ENCODE results near the gene NEXN. TPM values are rescaled to one million over a fixed set of nuclear protein-coding genes. Genes with fewer than 3 reads are reported as not detected.

The NEXN gene
- total RNA-seq, 1 donor from 2014 or later: 37.5 TPM

- Histone ChIP-seq H3K36me3 (ENCODE audit: insufficient read depth, low read length) (peaks cover 43% of the 10 kb centered on the region), H4K20me1 (ENCODE audit: insufficient read depth, low read length) (peaks cover 4% of the 10 kb centered on the region), H3K4me3 (ENCODE audit: insufficient read depth, low read depth, low read length) (no peak overlapping the region), H3K4me2 (ENCODE audit: low read length) (no peak overlapping the region), H3K79me2 (ENCODE audit: insufficient read depth, low read length) (peaks cover 3% of the 10 kb centered on the region), H3K27ac (ENCODE audit: low read depth, low read length) (no peak overlapping the region), H3K4me1 (ENCODE audit: insufficient read depth, low read length) (no peaks in the 10 kb centered on the region), H3K9ac (ENCODE audit: low read length) (no peak overlapping the region), H3K9me3 (ENCODE audit: insufficient read depth, low read depth, low read length) (no peaks in the 10 kb centered on the region), H2AFZ (ENCODE audit: low read depth, low read length) (no peak overlapping the region), H3K27me3 (ENCODE audit: insufficient read depth, low read length) (no peaks in the 10 kb centered on the region)
- no peak for FAIRE-seq
- Mint-ChIP-seq H3K4me1 (ENCODE audit: low read depth, unreplicated experiment) (peaks cover 3% of the 10 kb centered on the region), H3K36me3 (ENCODE audit: low read depth, unreplicated experiment) (peaks cover 13% of the 10 kb centered on the region), H3K9me3 (ENCODE audit: unreplicated experiment) (no peaks in the 10 kb centered on the region), H3K4me3 (ENCODE audit: unreplicated experiment) (no peak overlapping the region), H3K27ac (ENCODE audit: unreplicated experiment) (no peak overlapping the region), H3K27me3 (ENCODE audit: low read depth, unreplicated experiment) (no peaks in the 10 kb centered on the region)
- no peak for TF ChIP-seq CTCF (IDR thresholded peaks at IDR 0.05; ENCODE audit: insufficient read depth, low read depth, low read length)
- TF ChIP-seq EZH2 (IDR thresholded peaks at IDR 0.05; ENCODE audit: insufficient read depth, low read length): no peak
- DNase-seq (ENCODE audit: low read depth): peak; percentile 63
Measured at GRCh38 chr1:77925518-77925917, 37.1 kb downstream of the NEXN start.

- Histone ChIP-seq H3K9ac (ENCODE audit: low read length) (no peak overlapping the region), H3K27me3 (ENCODE audit: insufficient read depth, low read length) (no peaks in the 10 kb centered on the region)
- H3K4me3 Mint-ChIP-seq (ENCODE audit: unreplicated experiment): no peak overlapping the region
Measured at GRCh38 chr1:77925956-77926355, 37.5 kb downstream of the NEXN start.

More at GRCh38 chr1:77925956-77926355, 37.5 kb downstream of the NEXN start:
- FAIRE-seq (no peak), DNase-seq (ENCODE audit: low read depth) (no peak)
- Mint-ChIP-seq H3K27me3 (ENCODE audit: low read depth, unreplicated experiment) (no peaks in the 10 kb centered on the region), H3K4me1 (ENCODE audit: low read depth, unreplicated experiment) (peaks cover 3% of the 10 kb centered on the region), H3K36me3 (ENCODE audit: low read depth, unreplicated experiment) (peaks cover 13% of the 10 kb centered on the region), H3K9me3 (ENCODE audit: unreplicated experiment) (no peaks in the 10 kb centered on the region), H3K27ac (ENCODE audit: unreplicated experiment) (no peak overlapping the region)
- Histone ChIP-seq H3K9me3 (ENCODE audit: insufficient read depth, low read depth, low read length) (no peaks in the 10 kb centered on the region), H3K79me2 (ENCODE audit: insufficient read depth, low read length) (peaks cover 3% of the 10 kb centered on the region), H3K4me1 (ENCODE audit: insufficient read depth, low read length) (no peaks in the 10 kb centered on the region), H3K4me2 (ENCODE audit: low read length) (no peak overlapping the region), H4K20me1 (ENCODE audit: insufficient read depth, low read length) (peaks cover 4% of the 10 kb centered on the region), H3K36me3 (ENCODE audit: insufficient read depth, low read length) (peaks cover 46% of the 10 kb centered on the region), H2AFZ (ENCODE audit: low read depth, low read length) (no peak overlapping the region), H3K4me3 (ENCODE audit: insufficient read depth, low read depth, low read length) (no peak overlapping the region), H3K27ac (ENCODE audit: low read depth, low read length) (no peak overlapping the region)
- no peak for TF ChIP-seq CTCF (IDR thresholded peaks at IDR 0.05; ENCODE audit: insufficient read depth, low read depth, low read length)
- TF ChIP-seq EZH2 (IDR thresholded peaks at IDR 0.05; ENCODE audit: insufficient read depth, low read length): no peak
